Thyroid gland (tissue), 4 donors: ENCODE results near the gene TNC. TPM values are rescaled to one million over a fixed set of nuclear protein-coding genes. Genes with fewer than 3 reads are reported as not detected.

Experiments
- DNase-seq, 2 donors: peaks; one replicate each; pipeline ENCODE4 v3.0.0-alpha.2; 2019
- H3K27ac ChIP-seq, 3 donors: fragments of 200-600 bp; sonication (generic); 1 replicate in 2 of 3; 2 replicates in 1 of 3; pipeline ENCODE4 v1.5.1; 2016 to 2019; ENCODE audit warnings: mild to moderate bottlenecking in 1 of 3, moderate library complexity in 1 of 3
- H3K27me3 ChIP-seq: fragments of 200-600 bp; sonication (generic); one replicate; pipeline ENCODE4 v1.5.1; 2019
- H3K36me3 ChIP-seq, 2 donors: fragments of 200-600 bp; sonication (generic); one replicate each; pipeline ENCODE4 v1.5.1; 2016 to 2019
- H3K4me1 ChIP-seq, 2 donors: fragments of 200-600 bp; sonication (generic); one replicate each; pipeline ENCODE4 v1.5.1; 2017 to 2019
- H3K4me3 ChIP-seq, 3 donors: fragments of 200-600 bp; sonication (generic); replicated peaks in 1 of 3; 1 replicate in 2 of 3; 2 replicates in 1 of 3; pipeline ENCODE4 v1.5.1; 2016; ENCODE audit warnings: mild to moderate bottlenecking in 1 of 3
- H3K9me3 ChIP-seq: fragments of 200-600 bp; sonication (generic); one replicate; pipeline ENCODE4 v1.5.1; 2017
- POLR2A ChIP-seq, 2 donors: fragments of 450-650 bp; IDR thresholded peaks; one replicate each; pipeline ENCODE4 v1.6.1; 2017; ENCODE audit warnings: antibody characterized with exemption in 2 of 2, mild to moderate bottlenecking in 2 of 2, moderate library complexity in 1 of 2
- WGBS, 2 donors: methylation state at CpG; one replicate each; pipeline ENCODE4 v1.1.5; 2017; 5-methylcytosine and 5-hydroxymethylcytosine counted together
- intact Hi-C: fragments of 100-400 bp; cut with DNase I; formaldehyde crosslinking; loops from one replicate; pipeline ENCODE4 v1.15.1; 2023
- total RNA-seq, 4 donors: library from RNA; depleted of rRNA; stranded (reverse); fragments of >200 nt; gene quantifications; one replicate each; pipeline ENCODE4 v1.2.3, GENCODE V29; 2016
- TF ChIP-seq, protein P1 (sequence below), 6 experiments: fragments of 200-600 bp in 3 of 6; fragments of 450-650 bp in 3 of 6; sonication (generic) in 3 of 6; IDR thresholded peaks; one replicate each; pipeline ENCODE4 v1.5.1; 2016 to 2019; ENCODE audit warnings: antibody characterized with exemption in 6 of 6, mild to moderate bottlenecking in 2 of 6, inconsistent platforms in 1 of 6, moderate library complexity in 1 of 6

Gene TNC
- total RNA-seq, 4 donors from 2014 or later = 1.0 to 21.8 (median 6.4) TPM

DNA sequence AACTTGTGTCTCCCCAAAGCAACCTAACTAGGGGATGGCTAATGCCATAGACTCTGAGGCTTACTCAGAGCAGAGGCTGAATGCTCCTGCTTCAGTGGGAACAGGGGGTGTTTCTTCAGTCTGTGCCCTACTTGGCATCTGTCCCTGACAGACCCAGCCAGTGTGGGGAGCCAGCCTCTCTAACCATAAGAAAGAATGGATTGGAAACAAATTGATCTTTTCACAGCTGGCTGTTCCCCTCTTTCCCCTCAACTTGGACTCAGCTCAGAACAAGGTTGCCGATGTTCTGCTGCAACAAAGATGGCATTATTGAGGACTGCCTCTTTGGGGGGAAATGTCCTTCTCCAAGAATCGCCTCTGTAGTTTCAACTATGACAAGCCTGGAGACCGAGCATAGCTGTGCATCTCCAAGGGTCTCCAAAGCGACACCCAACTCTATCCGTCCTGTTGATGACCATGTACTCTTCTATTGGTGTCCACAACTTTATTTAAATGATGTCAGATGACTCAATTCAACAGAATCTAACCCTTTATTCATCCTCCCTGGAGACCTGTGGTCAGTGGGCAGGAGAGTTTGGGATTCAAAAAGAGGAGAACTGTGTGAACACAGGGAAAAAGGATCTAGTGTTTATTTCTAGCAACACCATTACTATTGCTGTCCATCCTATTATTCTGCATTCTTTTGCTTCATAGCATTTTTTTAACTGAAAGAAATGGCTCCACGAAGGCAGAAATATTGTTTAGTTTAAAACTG is 24.7 kb upstream of the TNC start:
- Histone ChIP-seq H3K4me3 (no peak overlapping the region), H3K9me3 (no peaks in the 10 kb centered on the region), H3K27me3 (no peaks in the 10 kb centered on the region), H3K4me1 (no peaks in the 10 kb centered on the region), H3K27ac (no peak overlapping the region), H3K36me3 (no peaks in the 10 kb centered on the region)
- intact Hi-C loops = no loop called here
- 88 to 90% methylated on average over 6 of the region's 6 CpGs for WGBS, 2 donors
- no peak for DNase-seq
- no peak for TF ChIP-seq POLR2A (IDR thresholded peaks at IDR 0.05)
- TF ChIP-seq, protein P1, sequence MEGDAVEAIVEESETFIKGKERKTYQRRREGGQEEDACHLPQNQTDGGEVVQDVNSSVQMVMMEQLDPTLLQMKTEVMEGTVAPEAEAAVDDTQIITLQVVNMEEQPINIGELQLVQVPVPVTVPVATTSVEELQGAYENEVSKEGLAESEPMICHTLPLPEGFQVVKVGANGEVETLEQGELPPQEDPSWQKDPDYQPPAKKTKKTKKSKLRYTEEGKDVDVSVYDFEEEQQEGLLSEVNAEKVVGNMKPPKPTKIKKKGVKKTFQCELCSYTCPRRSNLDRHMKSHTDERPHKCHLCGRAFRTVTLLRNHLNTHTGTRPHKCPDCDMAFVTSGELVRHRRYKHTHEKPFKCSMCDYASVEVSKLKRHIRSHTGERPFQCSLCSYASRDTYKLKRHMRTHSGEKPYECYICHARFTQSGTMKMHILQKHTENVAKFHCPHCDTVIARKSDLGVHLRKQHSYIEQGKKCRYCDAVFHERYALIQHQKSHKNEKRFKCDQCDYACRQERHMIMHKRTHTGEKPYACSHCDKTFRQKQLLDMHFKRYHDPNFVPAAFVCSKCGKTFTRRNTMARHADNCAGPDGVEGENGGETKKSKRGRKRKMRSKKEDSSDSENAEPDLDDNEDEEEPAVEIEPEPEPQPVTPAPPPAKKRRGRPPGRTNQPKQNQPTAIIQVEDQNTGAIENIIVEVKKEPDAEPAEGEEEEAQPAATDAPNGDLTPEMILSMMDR (IDR thresholded peaks at IDR 0.05) = no peak

DNA sequence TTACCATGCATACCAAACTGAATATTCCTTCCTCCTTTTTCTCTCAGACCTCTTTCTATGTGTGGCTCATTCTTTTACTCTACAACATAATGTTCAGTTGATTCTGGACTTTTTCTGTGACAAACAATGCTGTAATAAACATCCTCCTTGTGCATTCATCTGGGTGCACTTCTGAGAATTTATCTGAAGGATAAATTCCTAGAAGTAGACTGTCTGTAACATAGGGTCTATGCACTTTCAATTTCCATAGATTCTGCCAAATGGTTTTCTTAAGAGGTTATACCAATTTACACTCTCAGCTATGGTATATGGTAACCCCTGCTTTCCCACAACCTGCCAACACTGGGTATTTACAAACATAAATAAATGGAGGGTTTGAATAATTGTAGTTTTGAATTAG is 24.1 kb upstream of the TNC start:
- DNase-seq = no peak
- Histone ChIP-seq H3K36me3 (no peaks in the 10 kb centered on the region), H3K4me3 (no peak overlapping the region), H3K4me1 (no peaks in the 10 kb centered on the region), H3K27me3 (no peaks in the 10 kb centered on the region), H3K9me3 (no peaks in the 10 kb centered on the region), H3K27ac (no peak overlapping the region)
- no peak for TF ChIP-seq POLR2A (IDR thresholded peaks at IDR 0.05)
- TF ChIP-seq, protein P1 (IDR thresholded peaks at IDR 0.05) = no peak
- intact Hi-C loops = no loop called here

- no peaks in the 10 kb centered on the region for H3K9me3 ChIP-seq
- no peak for DNase-seq
- WGBS, 2 donors = 83 to 85% methylated on average over 3 of the region's 3 CpGs
- no peaks in the 10 kb centered on the region for H3K4me1 ChIP-seq
- TF ChIP-seq, protein P1 (IDR thresholded peaks at IDR 0.05) = no peak
- TF ChIP-seq POLR2A (IDR thresholded peaks at IDR 0.05) = no peak
- no peaks in the 10 kb centered on the region for H3K36me3 ChIP-seq
- H3K4me3 ChIP-seq = no peak overlapping the region
- H3K27ac ChIP-seq = no peak overlapping the region
- intact Hi-C loops = no loop called here
- no peaks in the 10 kb centered on the region for H3K27me3 ChIP-seq
Observed at GRCh38 chr9:115141612-115142011, 23.7 kb upstream of the TNC start.

DNA sequence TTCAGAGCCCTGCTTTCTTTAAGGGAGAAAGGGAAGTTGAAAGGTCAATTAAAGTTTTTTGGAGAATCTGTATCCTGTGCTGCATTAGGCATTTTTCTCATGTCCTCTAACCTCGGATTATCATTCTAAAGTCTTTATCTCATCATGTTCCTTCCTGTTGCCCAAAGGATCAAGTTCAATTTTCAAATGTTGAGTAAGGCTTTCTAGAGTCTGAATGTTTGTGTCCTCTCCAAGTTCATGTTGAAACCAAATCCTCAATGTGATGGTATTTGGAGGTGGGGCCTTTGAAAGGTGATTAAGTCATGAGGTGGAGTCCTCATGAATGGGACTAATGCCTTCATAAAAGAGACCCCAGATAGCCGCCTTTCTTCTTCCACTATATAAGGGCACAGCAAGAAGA is 20.2 kb upstream of the TNC start:
- no peak for TF ChIP-seq POLR2A (IDR thresholded peaks at IDR 0.05)
- TF ChIP-seq, protein P1 (IDR thresholded peaks at IDR 0.05) = no peak

DNA sequence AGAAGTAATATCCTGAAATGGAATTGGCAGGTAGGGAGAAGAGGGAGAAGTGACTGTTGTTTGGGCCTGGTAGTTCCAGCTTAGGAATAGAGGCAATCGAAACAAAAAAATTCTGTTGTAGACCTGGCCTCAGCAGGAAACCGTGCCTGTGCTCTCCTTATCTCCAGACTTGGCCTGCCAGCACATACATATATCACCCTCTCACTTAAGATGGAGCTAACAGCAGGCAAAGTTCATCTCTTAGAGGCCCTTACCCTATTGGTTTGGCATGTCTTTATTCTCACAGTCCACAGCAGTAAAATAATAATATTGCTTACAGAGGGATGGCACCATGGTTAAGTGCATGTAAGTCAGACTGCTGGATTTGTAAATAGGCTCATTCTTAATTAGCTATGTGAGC is 19.6 kb upstream of the TNC start:
- Histone ChIP-seq H3K4me3 (no peak overlapping the region), H3K27me3 (no peaks in the 10 kb centered on the region), H3K4me1 (no peaks in the 10 kb centered on the region), H3K27ac (no peak overlapping the region), H3K9me3 (no peaks in the 10 kb centered on the region), H3K36me3 (no peaks in the 10 kb centered on the region)
- WGBS, 2 donors = 78 to 84% methylated on average over 2 of the region's 2 CpGs
- intact Hi-C loops = no loop called here
- TF ChIP-seq, protein P1 (IDR thresholded peaks at IDR 0.05) = no peak
- no peak for TF ChIP-seq POLR2A (IDR thresholded peaks at IDR 0.05)
- DNase-seq = no peak

More for the DNA sequence above, 20.2 kb upstream of the TNC start:
- Histone ChIP-seq H3K36me3 (no peaks in the 10 kb centered on the region), H3K4me1 (no peaks in the 10 kb centered on the region), H3K27me3 (no peaks in the 10 kb centered on the region), H3K9me3 (no peaks in the 10 kb centered on the region), H3K27ac (no peak overlapping the region), H3K4me3 (no peak overlapping the region)
- 81 to 82% methylated on average over 2 of the region's 2 CpGs for WGBS, 2 donors
- intact Hi-C loops = no loop called here
- no peak for DNase-seq
